NCI-H2081 treated with DMSO at 0.1 percent for 48 hours (cell line): ENCODE measurements around the gene TPCN2.

Source experiments
- DNase-seq: peaks from one replicate; lab custom pipeline; 2025; lab: John Stamatoyannopoulos, UW

Gene TPCN2

GRCh38 chr11:69167130-69167915, 118.6 kb downstream of the TPCN2 start:
- no peak for DNase-seq

- no peak for DNase-seq
Observed at GRCh38 chr11:69167916-69168691, 119.4 kb downstream of the TPCN2 start.

GRCh38 chr11:69169479-69169878, 120.7 kb downstream of the TPCN2 start:
- no peak for DNase-seq

GRCh38 chr11:69170704-69171103, 122.0 kb downstream of the TPCN2 start:
- DNase-seq: no peak

- DNase-seq: no peak
Observed at GRCh38 chr11:69171476-69172240, 122.9 kb downstream of the TPCN2 start.

- no peak for DNase-seq
Observed at GRCh38 chr11:69172674-69173073, 123.9 kb downstream of the TPCN2 start.

- no peak for DNase-seq
Observed at GRCh38 chr11:69173331-69173730, 124.6 kb downstream of the TPCN2 start.

GRCh38 chr11:69173925-69174581, 125.3 kb downstream of the TPCN2 start:
- no peak for DNase-seq

GRCh38 chr11:69174841-69175240, 126.1 kb downstream of the TPCN2 start:
- DNase-seq: no peak

GRCh38 chr11:69178819-69179482, 130.2 kb downstream of the TPCN2 start:
- DNase-seq: no peak

GRCh38 chr11:69180226-69180625, 131.5 kb downstream of the TPCN2 start:
- DNase-seq: no peak

GRCh38 chr11:69180726-69181125, 132.0 kb downstream of the TPCN2 start:
- no peak for DNase-seq

GRCh38 chr11:69183613-69184012, 134.9 kb downstream of the TPCN2 start:
- no peak for DNase-seq
